ENCODE results near the gene IFIH1. TPM values are rescaled to one million over a fixed set of nuclear protein-coding genes. Genes with fewer than 3 reads are reported as not detected.

IFIH1 gene
- total RNA-seq, 1 donor from 2014 or later = 2.1 TPM

GRCh38 chr2:162243294-162243693, 75.2 kb downstream of the IFIH1 start, which contains the start of gene FAP:
FAP (minus strand) TSS chr2:162243445; CDS start chr2:162243327, 118 bp downstream.
- Mint-ChIP-seq H3K4me3 (ENCODE audit: unreplicated experiment) (peak within 1 kb of the TSS; percentile 82), H3K9me3 (ENCODE audit: low read depth) (peaks cover 8% of the 10 kb centered on the region), H3K36me3 (ENCODE audit: low read depth) (peaks cover 11% of the 10 kb centered on the region), H3K27me3 (ENCODE audit: low read depth) (no peaks in the 10 kb centered on the region), H3K27ac (ENCODE audit: unreplicated experiment) (peak within 1 kb of the TSS; percentile 95), H3K4me1 (ENCODE audit: low read depth) (peaks cover 75% of the 10 kb centered on the region)
- DNase-seq (ENCODE audit: low spot score) = no peak
- no peak for TF ChIP-seq CTCF (IDR thresholded peaks at IDR 0.05)

GRCh38 chr2:162242586-162243280, 75.8 kb downstream of the IFIH1 start:
- Mint-ChIP-seq H3K27ac (ENCODE audit: unreplicated experiment) (peak overlapping the region; percentile 95), H3K4me1 (ENCODE audit: low read depth) (peaks cover 79% of the 10 kb centered on the region), H3K27me3 (ENCODE audit: low read depth) (no peaks in the 10 kb centered on the region), H3K9me3 (ENCODE audit: low read depth) (peaks cover 8% of the 10 kb centered on the region), H3K36me3 (ENCODE audit: low read depth) (peaks cover 16% of the 10 kb centered on the region), H3K4me3 (ENCODE audit: unreplicated experiment) (peak overlapping the region; percentile 82)
- no peak for TF ChIP-seq CTCF (IDR thresholded peaks at IDR 0.05)
- no peak for DNase-seq (ENCODE audit: low spot score)

GRCh38 chr2:162241571-162241970, 76.9 kb downstream of the IFIH1 start:
- DNase-seq (ENCODE audit: low spot score) = no peak
- no peak for TF ChIP-seq CTCF (IDR thresholded peaks at IDR 0.05)
- Mint-ChIP-seq H3K4me3 (ENCODE audit: unreplicated experiment) (peak overlapping the region; percentile 82), H3K36me3 (ENCODE audit: low read depth) (peaks cover 22% of the 10 kb centered on the region), H3K4me1 (ENCODE audit: low read depth) (peaks cover 81% of the 10 kb centered on the region), H3K27ac (ENCODE audit: unreplicated experiment) (peak overlapping the region; percentile 95), H3K9me3 (ENCODE audit: low read depth) (peaks cover 7% of the 10 kb centered on the region), H3K27me3 (ENCODE audit: low read depth) (no peaks in the 10 kb centered on the region)

GRCh38 chr2:162234620-162235462, 83.6 kb downstream of the IFIH1 start:
- peaks cover 67% of the 10 kb centered on the region for H3K4me1 Mint-ChIP-seq (ENCODE audit: low read depth)
- peaks cover 7% of the 10 kb centered on the region for H3K9me3 Mint-ChIP-seq (ENCODE audit: low read depth)

More at GRCh38 chr2:162234620-162235462, 83.6 kb downstream of the IFIH1 start:
- TF ChIP-seq CTCF (IDR thresholded peaks at IDR 0.05) = no peak
- Mint-ChIP-seq H3K4me3 (ENCODE audit: unreplicated experiment) (no peak overlapping the region), H3K36me3 (ENCODE audit: low read depth) (peaks cover 43% of the 10 kb centered on the region), H3K27me3 (ENCODE audit: low read depth) (no peaks in the 10 kb centered on the region), H3K27ac (ENCODE audit: unreplicated experiment) (no peak overlapping the region)
- DNase-seq (ENCODE audit: low spot score) = peak; percentile 95

Data from chondrocyte (in vitro differentiated cells).